NCI-H1105 (cell line): ENCODE data around the gene UNC93A.
"Not testable (repeated sequence)": the region's sequence is repeated elsewhere in the genome, so short reads cannot be mapped to it uniquely, and the experiment has no call there.

Source experiments
- DNase-seq: peaks from one replicate; lab custom pipeline; 2025; lab: John Stamatoyannopoulos, UW

Gene UNC93A

GRCh38 chr6:167309355-167310192, 18.5 kb downstream of the UNC93A start:
- not testable (repeated sequence) for DNase-seq

GRCh38 chr6:167311286-167311685, 20.2 kb downstream of the UNC93A start:
- DNase-seq = no peak

GRCh38 chr6:167311691-167312090, 20.6 kb downstream of the UNC93A start:
- not testable (repeated sequence) for DNase-seq

- no peak for DNase-seq
Observed at GRCh38 chr6:167314180-167314821, 23.2 kb downstream of the UNC93A start.

GRCh38 chr6:167317172-167317571, 26.1 kb downstream of the UNC93A start:
- DNase-seq = no peak

- DNase-seq = not testable (repeated sequence)
Observed at GRCh38 chr6:167318354-167318753, 27.2 kb downstream of the UNC93A start.

- not testable (repeated sequence) for DNase-seq
Observed at GRCh38 chr6:167318856-167319255, 27.7 kb downstream of the UNC93A start.

GRCh38 chr6:167319856-167320753, 29.0 kb downstream of the UNC93A start:
- not testable (repeated sequence) for DNase-seq

GRCh38 chr6:167320754-167321056, 29.6 kb downstream of the UNC93A start:
- DNase-seq = not testable (repeated sequence)

GRCh38 chr6:167321185-167321584, 30.1 kb downstream of the UNC93A start:
- DNase-seq = not testable (repeated sequence)

GRCh38 chr6:167323111-167323510, 32.0 kb downstream of the UNC93A start:
- DNase-seq = no peak

- no peak for DNase-seq
Observed at GRCh38 chr6:167324111-167324510, 33.0 kb downstream of the UNC93A start.

- no peak for DNase-seq
Observed at GRCh38 chr6:167325766-167326165, 34.7 kb downstream of the UNC93A start.

- DNase-seq = no peak
Observed at GRCh38 chr6:167327391-167327790, 36.3 kb downstream of the UNC93A start.

GRCh38 chr6:167328086-167328485, 37.0 kb downstream of the UNC93A start:
- DNase-seq = no peak

- DNase-seq = no peak
Observed at GRCh38 chr6:167329014-167329413, 37.9 kb downstream of the UNC93A start.

- no peak for DNase-seq
Observed at GRCh38 chr6:167330750-167331149, 39.6 kb downstream of the UNC93A start.

GRCh38 chr6:167331565-167331964, 40.5 kb downstream of the UNC93A start:
- DNase-seq = no peak

- DNase-seq = no peak
Observed at GRCh38 chr6:167336844-167337630, 45.9 kb downstream of the UNC93A start.

- no peak for DNase-seq
Observed at GRCh38 chr6:167337675-167338449, 46.7 kb downstream of the UNC93A start.
